Astrocyte (in vitro differentiated cells and primary cell): ENCODE measurements around the gene CD180. TPM values are rescaled to one million over a fixed set of nuclear protein-coding genes. Genes with fewer than 3 reads are reported as not detected.

Experiments
- DNase-seq: peaks from one replicate; pipeline ENCODE4 v3.0.0-alpha.2; 2010; ENCODE audit warnings: low read depth
- FAIRE-seq: peaks from 2 replicates; lab custom pipeline; 2011; peaks lifted over from hg19 to GRCh38; lab: Jason Lieb, UNC
- H2AFZ ChIP-seq: 2 replicates; pipeline ENCODE4 v1.6.0; 2012; ENCODE audit warnings: low read depth, low read length, inconsistent platforms
- H3K27ac ChIP-seq: 2 replicates; pipeline ENCODE4 v1.5.1; 2011; ENCODE audit warnings: low read depth, low read length, inconsistent platforms
- H3K27me3 ChIP-seq: 2 replicates; pipeline ENCODE4 v1.6.0; 2011; ENCODE audit warnings: low read length, inconsistent platforms; ENCODE audit not compliant: insufficient read depth
- H3K36me3 ChIP-seq: 2 replicates; pipeline ENCODE4 v1.5.1; 2011; ENCODE audit warnings: low read length, inconsistent platforms; ENCODE audit not compliant: insufficient read depth
- H3K4me1 ChIP-seq: 2 replicates; pipeline ENCODE4 v1.5.1; 2011; ENCODE audit warnings: low read length, inconsistent platforms; ENCODE audit not compliant: insufficient read depth
- H3K4me2 ChIP-seq: 2 replicates; pipeline ENCODE4 v1.6.0; 2012; ENCODE audit warnings: low read length, inconsistent platforms
- H3K4me3 ChIP-seq: 2 replicates; pipeline ENCODE4 v1.5.1; 2011; ENCODE audit warnings: low read depth, mild to moderate bottlenecking, low read length, inconsistent platforms; ENCODE audit not compliant: insufficient read depth
- H3K79me2 ChIP-seq: 2 replicates; pipeline ENCODE4 v1.6.0; 2012; ENCODE audit warnings: mild to moderate bottlenecking, low read length, inconsistent platforms; ENCODE audit not compliant: insufficient read depth
- H3K9ac ChIP-seq: 2 replicates; pipeline ENCODE4 v1.6.0; 2012; ENCODE audit warnings: mild to moderate bottlenecking, low read length, inconsistent platforms
- H3K9me3 ChIP-seq: 2 replicates; pipeline ENCODE4 v1.5.1; 2012; ENCODE audit warnings: low read depth, mild to moderate bottlenecking, low read length, inconsistent platforms; ENCODE audit not compliant: insufficient read depth
- H4K20me1 ChIP-seq: 2 replicates; pipeline ENCODE4 v1.6.0; 2012; ENCODE audit warnings: low read length, inconsistent platforms; ENCODE audit not compliant: insufficient read depth
- H3K27ac Mint-ChIP-seq: one replicate; pipeline ENCODE4 v1.8.0; 2021; ENCODE audit warnings: mild to moderate bottlenecking, mixed read lengths; ENCODE audit not compliant: unreplicated experiment
- H3K27me3 Mint-ChIP-seq: one replicate; pipeline ENCODE4 v1.8.0; 2021; ENCODE audit warnings: low read depth, mixed read lengths; ENCODE audit not compliant: unreplicated experiment
- H3K36me3 Mint-ChIP-seq: one replicate; pipeline ENCODE4 v1.8.0; 2021; ENCODE audit warnings: low read depth, mixed read lengths; ENCODE audit not compliant: unreplicated experiment
- H3K4me1 Mint-ChIP-seq: one replicate; pipeline ENCODE4 v1.8.0; 2021; ENCODE audit warnings: low read depth, mixed read lengths; ENCODE audit not compliant: unreplicated experiment
- H3K4me3 Mint-ChIP-seq: one replicate; pipeline ENCODE4 v1.8.0; 2021; ENCODE audit warnings: mild to moderate bottlenecking, moderate library complexity, mixed read lengths; ENCODE audit not compliant: unreplicated experiment
- H3K9me3 Mint-ChIP-seq: one replicate; pipeline ENCODE4 v1.8.0; 2021; ENCODE audit warnings: mild to moderate bottlenecking, mixed read lengths; ENCODE audit not compliant: unreplicated experiment
- EZH2 ChIP-seq: IDR thresholded peaks from 2 replicates; pipeline ENCODE4 v1.6.1; 2012; ENCODE audit warnings: mild to moderate bottlenecking, low read length, inconsistent platforms; ENCODE audit not compliant: insufficient read depth
- total RNA-seq: library from RNA; stranded (reverse); gene quantifications from 2 replicates; pipeline ENCODE4 v1.2.1, GENCODE V29; 2021
- TF ChIP-seq, protein P1 (sequence below): IDR thresholded peaks from 2 replicates; pipeline ENCODE4 v1.5.1; 2011; ENCODE audit warnings: low read depth, mild to moderate bottlenecking, inconsistent platforms, low read length, moderate library complexity; ENCODE audit not compliant: insufficient read depth

Gene CD180
- total RNA-seq, 1 donor from 2014 or later: not detected

DNA sequence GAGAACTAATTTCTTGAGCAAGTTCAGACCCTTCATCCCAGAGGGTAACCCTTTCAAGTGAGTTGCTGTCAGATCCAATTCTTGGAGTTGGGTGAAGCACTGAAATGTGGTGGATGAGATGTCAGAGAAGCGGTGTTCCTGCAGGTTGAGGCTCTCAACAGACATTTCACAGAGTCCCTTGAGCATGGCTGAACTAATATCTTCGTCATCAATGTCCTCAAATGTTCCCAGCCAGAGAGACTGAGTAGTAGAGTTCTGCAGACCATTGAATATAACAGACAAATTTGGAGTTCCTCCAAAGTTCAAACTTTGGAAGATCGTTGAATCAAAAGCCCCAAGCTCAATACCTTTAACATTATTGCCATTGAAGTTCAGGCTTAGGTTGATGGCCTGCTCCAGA lies 12.7 kb downstream of the CD180 start:
- FAIRE-seq (no peak), DNase-seq (no peak)
- H2AFZ ChIP-seq: no peak overlapping the region
- H3K79me2 ChIP-seq: no peaks in the 10 kb centered on the region
- H3K4me2 ChIP-seq: no peak overlapping the region
- H3K9ac ChIP-seq: no peak overlapping the region
- no peak for TF ChIP-seq EZH2
- TF ChIP-seq, protein P1, sequence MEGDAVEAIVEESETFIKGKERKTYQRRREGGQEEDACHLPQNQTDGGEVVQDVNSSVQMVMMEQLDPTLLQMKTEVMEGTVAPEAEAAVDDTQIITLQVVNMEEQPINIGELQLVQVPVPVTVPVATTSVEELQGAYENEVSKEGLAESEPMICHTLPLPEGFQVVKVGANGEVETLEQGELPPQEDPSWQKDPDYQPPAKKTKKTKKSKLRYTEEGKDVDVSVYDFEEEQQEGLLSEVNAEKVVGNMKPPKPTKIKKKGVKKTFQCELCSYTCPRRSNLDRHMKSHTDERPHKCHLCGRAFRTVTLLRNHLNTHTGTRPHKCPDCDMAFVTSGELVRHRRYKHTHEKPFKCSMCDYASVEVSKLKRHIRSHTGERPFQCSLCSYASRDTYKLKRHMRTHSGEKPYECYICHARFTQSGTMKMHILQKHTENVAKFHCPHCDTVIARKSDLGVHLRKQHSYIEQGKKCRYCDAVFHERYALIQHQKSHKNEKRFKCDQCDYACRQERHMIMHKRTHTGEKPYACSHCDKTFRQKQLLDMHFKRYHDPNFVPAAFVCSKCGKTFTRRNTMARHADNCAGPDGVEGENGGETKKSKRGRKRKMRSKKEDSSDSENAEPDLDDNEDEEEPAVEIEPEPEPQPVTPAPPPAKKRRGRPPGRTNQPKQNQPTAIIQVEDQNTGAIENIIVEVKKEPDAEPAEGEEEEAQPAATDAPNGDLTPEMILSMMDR: no peak
- no peaks in the 10 kb centered on the region for H4K20me1 ChIP-seq
- peaks cover 10% of the 10 kb centered on the region for H3K4me1 ChIP-seq
- no peaks in the 10 kb centered on the region for H3K36me3 ChIP-seq
- Mint-ChIP-seq H3K4me1 (peaks cover 16% of the 10 kb centered on the region), H3K27ac (no peak overlapping the region), H3K9me3 (no peaks in the 10 kb centered on the region), H3K36me3 (no peaks in the 10 kb centered on the region), H3K27me3 (no peaks in the 10 kb centered on the region), H3K4me3 (no peak overlapping the region)
- no peak overlapping the region for H3K4me3 ChIP-seq
- H3K27me3 ChIP-seq: no peaks in the 10 kb centered on the region
- no peaks in the 10 kb centered on the region for H3K9me3 ChIP-seq
- no peak overlapping the region for H3K27ac ChIP-seq

DNA sequence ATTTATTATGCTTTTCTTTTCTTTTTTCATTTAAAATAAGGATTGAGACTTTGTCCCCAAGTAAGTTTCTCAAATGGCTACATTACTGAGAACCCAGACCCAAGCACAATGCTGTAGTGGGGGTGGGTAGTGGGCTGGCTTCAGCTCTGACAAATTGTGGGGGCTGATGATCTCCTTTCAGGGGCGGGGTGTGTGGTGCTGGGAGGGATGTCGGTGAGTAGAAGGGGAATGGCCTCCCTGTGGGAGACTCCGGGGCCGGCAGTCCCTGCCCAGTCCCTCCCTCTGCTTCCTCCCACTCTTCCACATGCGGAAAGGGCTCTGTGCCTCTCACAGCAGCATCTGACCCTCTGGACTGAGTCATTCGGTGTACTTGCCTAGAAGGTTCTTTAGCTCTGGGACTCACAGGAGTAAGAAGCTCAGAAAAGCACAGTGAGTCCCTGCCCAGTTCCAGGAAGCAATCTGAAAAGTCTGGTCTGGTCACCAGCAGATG lies 14.3 kb downstream of the CD180 start:
- Histone ChIP-seq H3K4me2 (peak overlapping the region; percentile 37), H3K79me2 (no peaks in the 10 kb centered on the region), H3K9me3 (no peaks in the 10 kb centered on the region), H3K36me3 (no peaks in the 10 kb centered on the region), H3K4me3 (no peak overlapping the region), H2AFZ (peak overlapping the region; percentile 55), H4K20me1 (no peaks in the 10 kb centered on the region), H3K27me3 (no peaks in the 10 kb centered on the region), H3K4me1 (peaks cover 10% of the 10 kb centered on the region), H3K27ac (no peak overlapping the region), H3K9ac (no peak overlapping the region)
- no peaks in the 10 kb centered on the region for H3K9me3 Mint-ChIP-seq
- TF ChIP-seq EZH2: no peak
- TF ChIP-seq, protein P1: no peak
- peaks cover 16% of the 10 kb centered on the region for H3K4me1 Mint-ChIP-seq
- peak; percentile 86 for DNase-seq
- H3K4me3 Mint-ChIP-seq: no peak overlapping the region
- H3K27ac Mint-ChIP-seq: peak overlapping the region; percentile 53
- H3K27me3 Mint-ChIP-seq: no peaks in the 10 kb centered on the region
- no peaks in the 10 kb centered on the region for H3K36me3 Mint-ChIP-seq
- no peak for FAIRE-seq

DNA sequence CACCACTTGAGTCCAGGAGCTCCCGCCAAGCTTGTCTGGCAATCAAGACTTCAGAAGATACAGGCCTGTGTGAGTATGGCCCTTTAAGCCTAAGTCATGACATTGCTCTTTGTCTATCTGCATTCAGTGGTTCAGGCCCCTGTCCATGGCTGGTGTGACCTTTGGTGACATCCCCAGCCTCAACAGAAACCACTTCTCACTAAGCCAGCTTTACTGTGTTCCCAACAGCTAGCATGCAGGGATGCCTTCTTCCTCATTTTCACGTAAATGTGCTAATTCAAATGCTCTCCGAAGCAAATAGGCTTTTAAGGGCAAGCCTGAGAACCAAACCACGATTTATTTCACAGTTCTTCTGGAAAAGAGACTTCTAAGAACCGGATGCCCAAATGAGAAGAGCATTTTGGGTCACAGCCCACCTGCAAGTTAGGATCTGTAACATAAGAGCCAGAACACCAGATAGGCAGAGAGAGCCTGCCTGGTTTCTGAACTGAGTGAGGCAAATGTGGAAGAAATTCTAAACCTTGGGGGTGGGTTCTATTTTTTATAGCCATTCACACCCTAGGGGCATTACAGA lies 14.9 kb downstream of the CD180 start:
- Histone ChIP-seq H3K79me2 (no peaks in the 10 kb centered on the region), H3K27me3 (no peaks in the 10 kb centered on the region), H4K20me1 (no peaks in the 10 kb centered on the region), H3K9ac (no peak overlapping the region), H3K4me3 (no peak overlapping the region), H3K4me2 (peak overlapping the region; percentile 37), H3K36me3 (no peaks in the 10 kb centered on the region), H3K27ac (no peak overlapping the region), H2AFZ (peak overlapping the region; percentile 55), H3K4me1 (peaks cover 10% of the 10 kb centered on the region), H3K9me3 (no peaks in the 10 kb centered on the region)
- Mint-ChIP-seq H3K9me3 (peaks cover 2% of the 10 kb centered on the region), H3K36me3 (no peaks in the 10 kb centered on the region), H3K4me3 (no peak overlapping the region), H3K27me3 (no peaks in the 10 kb centered on the region), H3K27ac (peak overlapping the region; percentile 53), H3K4me1 (peaks cover 16% of the 10 kb centered on the region)
- DNase-seq (no peak), FAIRE-seq (no peak)
- TF ChIP-seq EZH2: no peak
- TF ChIP-seq, protein P1: no peak
